ENCODE results near the gene MOB3B.

The MOB3B gene

GRCh38 chr9:27350382-27350976 lies 179.1 kb downstream of the MOB3B start:
- Histone ChIP-seq H3K9me3 (ENCODE audit: control insufficient read depth, low read length) (no peaks in the 10 kb centered on the region), H3K27me3 (replicated peaks; ENCODE audit: control insufficient read depth, insufficient read depth, low read length, poor library complexity, severe bottlenecking) (no peaks in the 10 kb centered on the region), H3K27ac (ENCODE audit: insufficient read depth, low read length, poor library complexity, severe bottlenecking) (no peak overlapping the region), H3K4me3 (ENCODE audit: insufficient read depth, low read depth, low read length, poor library complexity, severe bottlenecking) (no peak overlapping the region), H3K36me3 (ENCODE audit: control insufficient read depth, insufficient read depth, low read length) (no peaks in the 10 kb centered on the region), H3K4me1 (ENCODE audit: control insufficient read depth, insufficient read depth, low read length, poor library complexity, severe bottlenecking) (no peaks in the 10 kb centered on the region)
- no peak for DNase-seq

GRCh38 chr9:27349698-27350080 lies 179.9 kb downstream of the MOB3B start:
- no peaks in the 10 kb centered on the region for H3K27me3 ChIP-seq (replicated peaks; ENCODE audit: control insufficient read depth, insufficient read depth, low read length, poor library complexity, severe bottlenecking)
- H3K4me1 ChIP-seq (ENCODE audit: control insufficient read depth, insufficient read depth, low read length, poor library complexity, severe bottlenecking): no peaks in the 10 kb centered on the region
- no peaks in the 10 kb centered on the region for H3K36me3 ChIP-seq (ENCODE audit: control insufficient read depth, insufficient read depth, low read length)
- DNase-seq: no peak
- H3K4me3 ChIP-seq (ENCODE audit: insufficient read depth, low read depth, low read length, poor library complexity, severe bottlenecking): no peak overlapping the region
- H3K9me3 ChIP-seq (ENCODE audit: control insufficient read depth, low read length): no peaks in the 10 kb centered on the region
- no peak overlapping the region for H3K27ac ChIP-seq (ENCODE audit: insufficient read depth, low read length, poor library complexity, severe bottlenecking)

- Histone ChIP-seq H3K36me3 (ENCODE audit: control insufficient read depth, insufficient read depth, low read length) (no peaks in the 10 kb centered on the region), H3K27me3 (replicated peaks; ENCODE audit: control insufficient read depth, insufficient read depth, low read length, poor library complexity, severe bottlenecking) (no peaks in the 10 kb centered on the region), H3K27ac (ENCODE audit: insufficient read depth, low read length, poor library complexity, severe bottlenecking) (no peak overlapping the region), H3K4me3 (ENCODE audit: insufficient read depth, low read depth, low read length, poor library complexity, severe bottlenecking) (no peak overlapping the region), H3K4me1 (ENCODE audit: control insufficient read depth, insufficient read depth, low read length, poor library complexity, severe bottlenecking) (no peaks in the 10 kb centered on the region), H3K9me3 (ENCODE audit: control insufficient read depth, low read length) (no peaks in the 10 kb centered on the region)
- no peak for DNase-seq
These were observed 180.6 kb downstream of the MOB3B start for GRCh38 chr9:27348785-27349697.

- Histone ChIP-seq H3K27me3 (replicated peaks; ENCODE audit: control insufficient read depth, insufficient read depth, low read length, poor library complexity, severe bottlenecking) (no peaks in the 10 kb centered on the region), H3K9me3 (ENCODE audit: control insufficient read depth, low read length) (no peaks in the 10 kb centered on the region), H3K27ac (ENCODE audit: insufficient read depth, low read length, poor library complexity, severe bottlenecking) (no peak overlapping the region), H3K36me3 (ENCODE audit: control insufficient read depth, insufficient read depth, low read length) (no peaks in the 10 kb centered on the region), H3K4me3 (ENCODE audit: insufficient read depth, low read depth, low read length, poor library complexity, severe bottlenecking) (no peak overlapping the region), H3K4me1 (ENCODE audit: control insufficient read depth, insufficient read depth, low read length, poor library complexity, severe bottlenecking) (no peaks in the 10 kb centered on the region)
- DNase-seq: no peak
These were observed 181.7 kb downstream of the MOB3B start for GRCh38 chr9:27347889-27348288.

- Histone ChIP-seq H3K9me3 (ENCODE audit: control insufficient read depth, low read length) (no peaks in the 10 kb centered on the region), H3K27ac (ENCODE audit: insufficient read depth, low read length, poor library complexity, severe bottlenecking) (no peak overlapping the region), H3K36me3 (ENCODE audit: control insufficient read depth, insufficient read depth, low read length) (no peaks in the 10 kb centered on the region), H3K4me3 (ENCODE audit: insufficient read depth, low read depth, low read length, poor library complexity, severe bottlenecking) (no peak overlapping the region), H3K27me3 (replicated peaks; ENCODE audit: control insufficient read depth, insufficient read depth, low read length, poor library complexity, severe bottlenecking) (no peaks in the 10 kb centered on the region), H3K4me1 (ENCODE audit: control insufficient read depth, insufficient read depth, low read length, poor library complexity, severe bottlenecking) (no peaks in the 10 kb centered on the region)
- DNase-seq: no peak
These were observed 184.8 kb downstream of the MOB3B start for GRCh38 chr9:27344776-27345175.

GRCh38 chr9:27341545-27342294 lies 187.9 kb downstream of the MOB3B start:
- H3K4me3 ChIP-seq (ENCODE audit: insufficient read depth, low read depth, low read length, poor library complexity, severe bottlenecking): no peak overlapping the region
- no peaks in the 10 kb centered on the region for H3K4me1 ChIP-seq (ENCODE audit: control insufficient read depth, insufficient read depth, low read length, poor library complexity, severe bottlenecking)
- H3K9me3 ChIP-seq (ENCODE audit: control insufficient read depth, low read length): no peaks in the 10 kb centered on the region
- DNase-seq: no peak
- H3K27me3 ChIP-seq (replicated peaks; ENCODE audit: control insufficient read depth, insufficient read depth, low read length, poor library complexity, severe bottlenecking): no peaks in the 10 kb centered on the region
- no peaks in the 10 kb centered on the region for H3K36me3 ChIP-seq (ENCODE audit: control insufficient read depth, insufficient read depth, low read length)
- no peak overlapping the region for H3K27ac ChIP-seq (ENCODE audit: insufficient read depth, low read length, poor library complexity, severe bottlenecking)

- no peak overlapping the region for H3K4me3 ChIP-seq (ENCODE audit: insufficient read depth, low read depth, low read length, poor library complexity, severe bottlenecking)
- H3K27me3 ChIP-seq (replicated peaks; ENCODE audit: control insufficient read depth, insufficient read depth, low read length, poor library complexity, severe bottlenecking): no peaks in the 10 kb centered on the region
- no peaks in the 10 kb centered on the region for H3K36me3 ChIP-seq (ENCODE audit: control insufficient read depth, insufficient read depth, low read length)
- no peaks in the 10 kb centered on the region for H3K4me1 ChIP-seq (ENCODE audit: control insufficient read depth, insufficient read depth, low read length, poor library complexity, severe bottlenecking)
- no peak for DNase-seq
- H3K9me3 ChIP-seq (ENCODE audit: control insufficient read depth, low read length): no peaks in the 10 kb centered on the region
- no peak overlapping the region for H3K27ac ChIP-seq (ENCODE audit: insufficient read depth, low read length, poor library complexity, severe bottlenecking)
These were observed 188.6 kb downstream of the MOB3B start for GRCh38 chr9:27340961-27341511.

- H3K36me3 ChIP-seq (ENCODE audit: control insufficient read depth, insufficient read depth, low read length): no peaks in the 10 kb centered on the region
- no peak overlapping the region for H3K4me3 ChIP-seq (ENCODE audit: insufficient read depth, low read depth, low read length, poor library complexity, severe bottlenecking)
- H3K9me3 ChIP-seq (ENCODE audit: control insufficient read depth, low read length): no peaks in the 10 kb centered on the region
- H3K27me3 ChIP-seq (replicated peaks; ENCODE audit: control insufficient read depth, insufficient read depth, low read length, poor library complexity, severe bottlenecking): no peaks in the 10 kb centered on the region
- no peaks in the 10 kb centered on the region for H3K4me1 ChIP-seq (ENCODE audit: control insufficient read depth, insufficient read depth, low read length, poor library complexity, severe bottlenecking)
- DNase-seq: no peak
- H3K27ac ChIP-seq (ENCODE audit: insufficient read depth, low read length, poor library complexity, severe bottlenecking): no peak overlapping the region
These were observed 189.3 kb downstream of the MOB3B start for GRCh38 chr9:27340285-27340674.

- H3K36me3 ChIP-seq (ENCODE audit: control insufficient read depth, insufficient read depth, low read length): no peaks in the 10 kb centered on the region
- H3K4me3 ChIP-seq (ENCODE audit: insufficient read depth, low read depth, low read length, poor library complexity, severe bottlenecking): no peak overlapping the region
- H3K27ac ChIP-seq (ENCODE audit: insufficient read depth, low read length, poor library complexity, severe bottlenecking): no peak overlapping the region
- H3K27me3 ChIP-seq (replicated peaks; ENCODE audit: control insufficient read depth, insufficient read depth, low read length, poor library complexity, severe bottlenecking): no peaks in the 10 kb centered on the region
- DNase-seq: no peak
- no peaks in the 10 kb centered on the region for H3K9me3 ChIP-seq (ENCODE audit: control insufficient read depth, low read length)
- H3K4me1 ChIP-seq (ENCODE audit: control insufficient read depth, insufficient read depth, low read length, poor library complexity, severe bottlenecking): no peaks in the 10 kb centered on the region
These were observed 189.8 kb downstream of the MOB3B start for GRCh38 chr9:27339661-27340284.
